ENCODE results near the gene TAMALIN.

Gene TAMALIN

GRCh38 chr12:52037248-52037861 is 30.6 kb downstream of the TAMALIN start:
- no peak for DNase-seq (ENCODE audit: low spot score)

DNA sequence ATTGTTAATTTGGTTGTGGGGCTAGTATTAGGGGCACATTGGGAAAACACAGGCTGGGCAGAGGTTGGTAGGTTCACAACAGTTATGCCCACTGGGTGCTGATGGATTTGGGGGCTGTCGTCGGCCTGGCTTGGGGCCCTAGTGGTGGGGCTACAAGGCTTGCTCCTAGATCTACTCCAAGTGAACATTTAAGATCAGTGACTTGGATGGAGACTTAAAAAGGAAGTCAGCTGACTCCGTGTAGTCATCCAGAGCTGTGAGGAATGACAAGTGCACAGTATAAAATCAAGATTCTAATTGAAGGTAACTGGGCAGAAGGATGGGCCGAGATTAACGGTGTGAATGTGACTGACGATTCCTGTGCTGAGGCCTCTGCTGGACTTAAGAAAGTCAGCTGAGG is 31.7 kb downstream of the TAMALIN start:
- DNase-seq (ENCODE audit: low spot score), result no peak

DNA sequence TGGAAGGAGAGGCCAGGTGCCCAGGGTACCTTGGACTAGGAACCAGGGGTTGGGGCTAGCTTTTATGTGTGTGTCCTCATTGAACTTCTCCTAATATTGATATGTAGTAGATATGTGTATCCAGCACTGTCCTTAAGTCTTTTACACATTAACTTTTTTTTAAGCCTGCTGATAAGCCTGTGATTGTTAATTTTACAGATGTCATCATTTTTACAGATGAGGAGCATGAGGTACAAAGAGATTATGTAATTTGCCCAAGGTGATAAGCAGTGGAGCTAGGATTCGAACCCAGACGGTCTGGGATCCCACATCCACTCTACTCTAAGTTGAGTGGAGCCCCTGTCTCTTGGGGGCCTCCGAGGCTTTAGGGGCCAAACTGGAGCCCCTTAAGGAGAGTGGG is 34.3 kb downstream of the TAMALIN start:
- DNase-seq (ENCODE audit: low spot score), result no peak

GRCh38 chr12:52041695-52042123 is 35.0 kb downstream of the TAMALIN start:
- peak; percentile 75 for DNase-seq (ENCODE audit: low spot score)

DNA sequence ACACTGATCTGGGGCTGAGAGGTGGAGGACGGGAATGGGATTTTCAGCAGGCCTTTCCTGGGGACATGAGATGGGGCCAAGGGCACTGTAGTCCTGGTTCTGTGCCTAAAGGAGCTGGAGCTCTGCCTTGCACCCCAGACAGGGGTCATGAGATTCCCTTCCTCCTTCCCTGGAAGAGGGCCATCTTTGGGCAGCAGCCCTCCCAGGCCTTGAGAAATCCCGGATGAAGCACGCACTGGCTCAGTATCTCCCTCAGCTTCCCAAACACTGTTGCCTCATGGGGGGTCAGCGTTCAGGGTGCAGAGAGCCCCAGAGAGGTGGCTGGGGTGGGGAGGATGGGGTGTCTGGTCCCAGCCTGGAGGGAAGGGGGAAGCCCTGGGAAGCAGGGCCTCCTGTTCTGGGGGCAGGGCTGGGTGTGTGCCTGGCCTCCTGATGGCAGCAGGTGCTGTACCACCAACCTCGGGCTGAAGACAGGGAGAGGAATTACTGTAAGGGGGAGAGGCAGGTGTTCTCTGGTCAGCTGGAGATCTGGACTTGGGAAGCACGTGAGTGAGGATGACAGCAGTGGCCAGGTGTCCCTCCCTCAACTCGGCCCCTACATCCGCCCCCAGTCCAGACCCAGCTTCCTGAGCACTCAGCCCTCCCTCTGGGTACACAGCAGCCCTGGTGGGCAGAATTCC is 36.1 kb downstream of the TAMALIN start:
- DNase-seq (ENCODE audit: low spot score), result no peak

GRCh38 chr12:52043386-52044212 is 36.9 kb downstream of the TAMALIN start:
- DNase-seq (ENCODE audit: low spot score), result no peak

DNA sequence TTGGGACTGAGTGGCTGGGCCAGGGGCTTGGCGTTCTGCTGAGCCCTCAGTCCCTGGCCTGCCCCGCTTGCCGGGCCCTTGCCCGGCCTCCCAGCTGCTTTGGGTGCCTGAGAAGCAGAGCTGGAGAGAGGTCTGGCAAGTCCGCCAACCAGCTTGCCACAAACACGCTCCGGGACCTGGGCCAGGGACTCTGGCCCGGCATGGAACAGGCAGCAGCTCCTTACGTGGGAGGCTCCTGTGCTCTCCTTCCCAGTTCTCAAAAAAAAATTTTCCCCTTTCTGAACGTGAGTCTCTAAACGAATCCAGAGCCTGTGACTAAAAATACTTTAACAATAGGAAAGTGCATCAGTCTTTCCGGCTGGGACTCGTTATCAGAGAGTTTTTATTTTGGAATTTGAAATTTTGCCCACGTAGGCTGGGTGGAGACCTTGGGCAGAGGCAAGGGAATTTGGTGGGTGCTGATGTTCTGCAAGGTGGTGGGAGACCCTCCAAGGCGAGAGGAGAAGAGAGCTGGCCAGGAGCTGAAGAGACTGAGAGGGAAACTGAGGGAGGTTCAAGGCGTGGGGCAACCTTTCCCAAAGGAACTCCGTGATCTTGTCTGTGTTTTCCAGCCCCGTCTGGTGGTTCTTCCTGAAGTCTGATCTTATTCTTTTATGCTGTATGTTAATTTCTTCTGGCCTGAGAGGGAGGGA is 37.7 kb downstream of the TAMALIN start:
- no peak for DNase-seq (ENCODE audit: low spot score)

GRCh38 chr12:52045794-52046199 is 39.1 kb downstream of the TAMALIN start:
- no peak for DNase-seq (ENCODE audit: low spot score)

DNA sequence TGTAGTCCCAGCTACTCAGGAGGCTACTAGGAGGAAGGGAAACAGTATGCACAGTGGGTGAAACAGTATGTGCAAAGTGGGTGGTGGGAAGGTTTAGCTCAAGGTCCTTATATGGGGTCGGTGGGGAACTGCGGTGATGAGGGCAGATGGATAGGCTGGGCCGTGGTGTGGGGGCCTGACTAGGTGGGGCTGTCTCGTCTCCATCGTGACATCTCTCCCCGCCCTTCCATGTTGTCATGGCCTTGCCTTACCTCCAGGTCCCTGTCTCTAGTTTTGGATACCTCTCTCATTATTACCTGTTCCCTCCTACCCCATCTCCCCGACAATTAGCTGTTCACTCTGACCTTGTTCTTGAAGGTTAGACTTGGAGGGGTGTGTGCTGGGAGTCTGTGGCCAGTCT is 40.1 kb downstream of the TAMALIN start:
- DNase-seq (ENCODE audit: low spot score), result no peak

DNA sequence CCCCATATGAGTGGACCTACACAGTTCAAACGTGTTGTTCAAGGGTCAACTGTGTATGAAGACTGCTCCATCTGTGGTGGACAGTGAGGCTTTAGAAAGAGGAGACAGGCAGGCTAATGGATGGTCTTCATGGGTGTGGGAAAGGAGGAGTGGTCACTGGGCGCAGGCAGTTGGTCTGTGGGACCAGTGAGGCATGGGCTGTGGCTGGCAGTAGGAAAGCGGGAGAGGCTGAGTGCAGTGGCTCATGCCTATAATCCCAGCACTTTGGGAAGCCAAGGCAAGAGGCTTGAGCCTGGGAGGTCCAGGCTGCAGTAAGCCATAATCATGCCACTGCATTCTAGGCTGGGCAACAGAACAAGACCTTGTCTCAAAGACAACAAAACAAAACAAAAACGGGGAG is 42.5 kb downstream of the TAMALIN start:
- DNase-seq (ENCODE audit: low spot score), result no peak

DNA sequence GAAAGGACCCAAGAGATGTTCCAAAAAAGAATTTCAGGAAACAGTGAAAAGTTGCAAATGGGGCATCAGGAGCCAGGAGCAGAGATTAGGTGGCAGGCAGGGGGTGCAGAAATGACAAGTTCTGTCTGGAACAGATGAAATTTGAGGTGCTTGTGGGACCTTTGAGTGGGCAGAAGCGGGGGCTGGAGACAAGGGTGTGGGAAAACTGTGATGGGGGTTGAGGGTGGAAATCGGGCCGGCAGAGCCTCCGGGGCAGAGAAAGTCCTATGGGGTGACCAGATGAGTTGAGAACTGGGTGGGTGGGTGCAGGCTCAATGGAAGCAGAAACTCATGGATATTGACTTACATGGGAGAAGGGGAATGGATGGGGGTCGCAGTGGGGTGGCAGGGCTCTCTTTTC is 42.9 kb downstream of the TAMALIN start:
- no peak for DNase-seq (ENCODE audit: low spot score)

DNA sequence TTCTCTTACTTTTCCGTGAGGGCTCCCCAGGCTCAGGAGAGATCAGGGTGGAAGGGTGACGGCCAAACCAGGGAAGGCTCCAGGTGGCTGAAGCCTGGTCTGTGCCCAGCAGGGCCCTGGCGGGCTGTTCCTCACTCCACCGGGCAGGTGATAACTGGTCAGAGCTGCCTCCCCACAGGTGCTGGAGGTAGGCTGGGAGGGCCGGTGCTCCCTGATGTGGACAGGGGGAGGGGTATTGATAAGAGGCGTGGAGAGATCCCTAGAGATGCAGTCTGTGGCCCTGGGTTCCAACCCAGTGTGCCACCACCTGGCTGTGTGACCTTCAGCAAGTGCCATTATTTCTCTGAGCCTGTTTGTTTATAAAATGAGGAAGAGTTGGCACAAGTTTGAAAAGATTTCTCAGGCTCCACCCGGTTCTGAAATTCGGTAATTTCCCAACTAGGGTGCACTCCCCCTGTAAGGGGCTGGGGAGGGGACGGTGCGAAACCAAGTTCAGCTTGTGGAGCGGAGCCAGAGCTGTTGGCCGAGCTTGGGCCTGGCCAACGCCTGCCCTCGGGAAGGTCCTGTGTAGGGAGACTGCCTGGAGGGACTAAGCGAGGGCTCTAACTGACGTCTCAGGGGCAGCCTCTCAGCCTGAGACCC is 43.5 kb downstream of the TAMALIN start:
- DNase-seq (ENCODE audit: low spot score), result peak; percentile 20

- DNase-seq (ENCODE audit: low spot score), result peak; percentile 96
Observed at GRCh38 chr12:52050758-52051541, 44.2 kb downstream of the TAMALIN start, which contains the start of gene NR4A1. NR4A1 (plus strand) TSS chr12:52051442; CDS start chr12:52054329, 2,887 bp downstream.

GRCh38 chr12:52052468-52053186 is 45.9 kb downstream of the TAMALIN start:
- DNase-seq (ENCODE audit: low spot score), result no peak

- DNase-seq (ENCODE audit: low spot score), result no peak
Observed at GRCh38 chr12:52053536-52054209, 46.9 kb downstream of the TAMALIN start.

DNA sequence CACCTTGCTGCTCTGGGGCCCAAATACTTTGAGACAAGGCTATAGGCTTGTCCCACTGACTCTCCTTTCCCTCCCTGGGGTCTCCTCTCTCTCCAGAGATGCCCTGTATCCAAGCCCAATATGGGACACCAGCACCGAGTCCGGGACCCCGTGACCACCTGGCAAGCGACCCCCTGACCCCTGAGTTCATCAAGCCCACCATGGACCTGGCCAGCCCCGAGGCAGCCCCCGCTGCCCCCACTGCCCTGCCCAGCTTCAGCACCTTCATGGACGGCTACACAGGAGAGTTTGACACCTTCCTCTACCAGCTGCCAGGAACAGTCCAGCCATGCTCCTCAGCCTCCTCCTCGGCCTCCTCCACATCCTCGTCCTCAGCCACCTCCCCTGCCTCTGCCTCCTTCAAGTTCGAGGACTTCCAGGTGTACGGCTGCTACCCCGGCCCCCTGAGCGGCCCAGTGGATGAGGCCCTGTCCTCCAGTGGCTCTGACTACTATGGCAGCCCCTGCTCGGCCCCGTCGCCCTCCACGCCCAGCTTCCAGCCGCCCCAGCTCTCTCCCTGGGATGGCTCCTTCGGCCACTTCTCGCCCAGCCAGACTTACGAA is 47.6 kb downstream of the TAMALIN start:
- no peak for DNase-seq (ENCODE audit: low spot score)

DNA sequence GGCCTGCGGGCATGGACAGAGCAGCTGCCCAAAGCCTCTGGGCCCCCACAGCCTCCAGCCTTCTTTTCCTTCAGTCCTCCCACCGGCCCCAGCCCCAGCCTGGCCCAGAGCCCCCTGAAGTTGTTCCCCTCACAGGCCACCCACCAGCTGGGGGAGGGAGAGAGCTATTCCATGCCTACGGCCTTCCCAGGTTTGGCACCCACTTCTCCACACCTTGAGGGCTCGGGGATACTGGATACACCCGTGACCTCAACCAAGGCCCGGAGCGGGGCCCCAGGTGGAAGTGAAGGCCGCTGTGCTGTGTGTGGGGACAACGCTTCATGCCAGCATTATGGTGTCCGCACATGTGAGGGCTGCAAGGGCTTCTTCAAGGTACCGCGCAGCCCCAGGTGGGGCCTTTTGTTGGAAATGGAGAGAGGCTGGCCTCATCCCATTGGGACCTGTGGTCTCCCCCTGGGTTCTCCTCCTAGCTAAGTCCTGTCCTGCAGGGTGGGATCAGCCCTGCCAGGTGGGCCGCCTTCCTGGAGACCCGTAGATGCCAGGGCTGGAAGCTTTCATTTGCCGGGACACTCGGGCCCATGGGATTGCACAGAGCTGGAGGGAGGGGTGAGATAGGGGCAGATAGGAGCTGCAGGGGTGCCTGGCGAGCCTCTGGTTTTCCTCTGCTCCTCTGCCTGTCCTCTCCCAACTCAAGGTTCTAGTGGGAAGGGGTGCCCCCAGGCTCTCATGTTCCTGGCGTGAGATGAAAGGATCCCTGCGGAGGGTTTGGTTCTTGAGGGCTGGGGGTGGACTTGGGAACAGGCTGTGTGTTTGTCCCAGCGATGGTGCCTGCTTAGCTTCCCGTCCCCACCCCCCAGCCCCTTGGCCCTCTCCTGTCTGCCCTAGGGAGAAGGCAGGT is 48.3 kb downstream of the TAMALIN start:
- no peak for DNase-seq (ENCODE audit: low spot score)

Data from germinal center (tissue), 1 donor.